AML-193 (cell line): ENCODE measurements around the gene ALKBH4.
"Not testable (repeated sequence)": the region's sequence is repeated elsewhere in the genome, so short reads cannot be mapped to it uniquely, and the experiment has no call there.

Source experiments
- DNase-seq, 2 experiments: peaks; one replicate each; lab custom pipeline; 2025; lab: John Stamatoyannopoulos, UW

Gene ALKBH4

GRCh38 chr7:102478314-102479208 is 13.9 kb upstream of the ALKBH4 start, which contains the start of gene POLR2J:
POLR2J (minus strand) TSS chr7:102478922; CDS start chr7:102478860, 62 bp downstream.
- DNase-seq = not testable (repeated sequence)

- not testable (repeated sequence) for DNase-seq
Observed at GRCh38 chr7:102474736-102475435, 10.2 kb upstream of the ALKBH4 start.

- DNase-seq = not testable (repeated sequence)
Observed at GRCh38 chr7:102474116-102474515, 9.5 kb upstream of the ALKBH4 start.

DNA sequence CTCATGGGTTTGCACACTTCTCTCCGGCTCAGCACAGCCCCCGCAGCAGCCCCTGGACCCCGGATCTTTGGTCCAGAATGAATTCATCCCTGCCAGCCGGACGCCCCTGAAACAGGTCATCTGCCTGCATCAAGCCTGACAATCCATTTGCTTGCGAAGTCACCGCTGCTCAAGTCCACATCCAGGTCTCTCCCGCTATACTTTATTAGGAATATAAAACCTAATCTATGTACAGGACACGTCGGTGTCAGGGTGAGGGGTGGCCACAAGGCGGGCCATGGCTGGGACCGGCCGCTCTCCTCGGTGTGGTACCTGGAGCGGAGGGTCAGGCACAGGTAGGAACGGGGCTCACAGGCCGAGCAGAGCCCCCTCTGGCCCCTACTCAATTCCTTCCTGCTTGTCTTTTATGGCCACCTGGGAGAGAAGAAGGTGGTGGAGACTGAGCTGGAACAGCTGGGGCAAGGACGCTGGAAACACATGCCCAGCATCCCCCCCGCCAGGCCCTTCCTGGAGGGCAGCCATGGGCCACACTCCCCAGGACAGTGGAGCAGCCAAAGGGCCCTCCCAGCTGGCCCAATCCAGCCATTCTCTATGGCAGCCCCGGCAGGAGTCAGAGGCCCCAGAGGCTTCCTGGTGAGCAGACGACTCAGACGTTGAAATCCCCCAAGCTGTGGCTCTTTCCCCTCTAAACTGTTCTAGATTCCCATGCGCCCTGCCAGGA is 8.8 kb upstream of the ALKBH4 start:
- no peak for DNase-seq

DNA sequence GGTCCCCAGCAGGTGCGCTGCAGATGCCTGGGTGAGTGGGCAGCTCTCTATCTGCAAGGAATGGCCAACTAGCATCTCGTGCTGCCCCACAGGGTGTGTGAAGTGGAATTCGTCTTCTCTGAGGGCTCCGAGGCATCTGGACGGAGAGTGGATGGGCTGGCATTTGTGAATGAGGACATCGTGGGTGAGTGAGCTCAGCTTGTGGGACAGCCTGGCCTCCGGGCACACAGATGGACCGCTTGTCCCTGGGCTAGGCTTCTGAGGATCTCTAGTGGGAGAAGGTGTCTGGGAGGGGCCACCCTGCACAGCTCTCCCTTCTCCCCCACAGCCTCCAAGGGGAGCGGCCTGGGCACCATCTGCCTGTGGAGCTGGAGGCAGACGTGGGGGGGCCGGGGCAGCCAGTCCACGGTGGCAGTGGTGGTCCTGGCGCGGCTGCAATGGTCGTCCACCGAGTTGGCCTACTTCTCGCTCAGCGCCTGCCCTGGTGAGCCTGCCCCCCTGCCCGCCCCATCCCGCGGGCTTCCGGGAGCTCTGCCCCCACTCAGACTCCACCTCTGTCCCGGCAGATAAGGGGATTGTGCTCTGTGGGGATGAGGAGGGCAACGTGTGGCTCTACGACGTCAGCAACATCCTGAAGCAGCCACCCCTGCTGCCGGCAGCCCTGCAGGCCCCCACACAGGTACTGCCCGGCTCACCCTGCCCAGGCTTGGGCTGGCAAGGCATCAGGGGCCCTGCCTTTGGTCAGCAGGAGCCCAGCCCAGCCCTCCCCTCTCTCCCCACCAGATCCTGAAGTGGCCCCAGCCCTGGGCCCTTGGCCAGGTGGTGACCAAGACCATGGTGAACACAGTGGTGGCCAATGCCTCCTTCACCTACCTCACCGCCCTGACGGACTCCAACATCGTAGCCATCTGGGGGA is 7.7 kb upstream of the ALKBH4 start:
- DNase-seq = no peak

GRCh38 chr7:102471791-102472125 is 7.1 kb upstream of the ALKBH4 start:
- no peak for DNase-seq

DNA sequence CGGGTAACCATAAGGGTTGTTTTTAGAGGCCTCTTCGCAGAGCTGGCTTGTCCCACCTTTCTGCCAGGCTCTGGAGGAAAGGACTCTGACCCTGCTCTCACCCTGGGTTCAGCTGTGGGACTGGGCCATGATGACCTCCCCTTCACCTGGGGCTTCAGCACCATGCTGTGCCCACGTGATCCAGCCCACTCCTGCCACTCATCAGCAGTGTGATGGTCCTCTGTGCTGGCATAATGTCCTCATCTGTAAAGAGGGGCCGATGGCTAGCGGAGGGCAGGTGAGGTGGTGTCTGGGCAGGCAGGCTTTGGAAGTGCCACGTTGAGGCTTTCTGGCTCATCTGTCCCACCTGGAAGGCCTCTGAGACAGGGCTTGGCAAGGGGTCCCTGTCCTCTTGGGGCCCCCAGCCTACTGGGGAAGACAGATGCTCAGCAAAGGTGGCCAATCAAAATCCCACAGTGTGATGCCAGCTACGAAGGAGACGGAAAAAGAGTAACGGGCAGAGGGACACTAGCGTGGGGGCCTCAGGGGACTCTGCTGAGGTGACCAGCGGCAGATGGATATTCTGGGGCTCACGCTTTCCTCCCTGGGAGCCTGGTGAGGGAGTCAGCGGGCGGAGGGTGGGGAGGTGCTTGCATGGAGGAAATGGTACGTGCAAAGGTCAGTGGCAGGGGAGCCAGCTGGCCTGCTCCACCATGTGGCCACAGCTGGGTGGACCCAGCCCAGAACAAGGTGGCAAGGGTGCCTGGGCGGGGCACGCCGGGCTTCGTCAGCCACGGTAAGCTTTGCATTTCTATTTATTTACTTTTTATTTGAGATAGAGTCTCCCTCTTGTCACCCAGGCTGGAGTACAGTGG is 5.5 kb upstream of the ALKBH4 start:
- no peak for DNase-seq

GRCh38 chr7:102469351-102469971 is 4.8 kb upstream of the ALKBH4 start:
- no peak for DNase-seq

GRCh38 chr7:102468478-102469350 is 4.1 kb upstream of the ALKBH4 start:
- no peak for DNase-seq

DNA sequence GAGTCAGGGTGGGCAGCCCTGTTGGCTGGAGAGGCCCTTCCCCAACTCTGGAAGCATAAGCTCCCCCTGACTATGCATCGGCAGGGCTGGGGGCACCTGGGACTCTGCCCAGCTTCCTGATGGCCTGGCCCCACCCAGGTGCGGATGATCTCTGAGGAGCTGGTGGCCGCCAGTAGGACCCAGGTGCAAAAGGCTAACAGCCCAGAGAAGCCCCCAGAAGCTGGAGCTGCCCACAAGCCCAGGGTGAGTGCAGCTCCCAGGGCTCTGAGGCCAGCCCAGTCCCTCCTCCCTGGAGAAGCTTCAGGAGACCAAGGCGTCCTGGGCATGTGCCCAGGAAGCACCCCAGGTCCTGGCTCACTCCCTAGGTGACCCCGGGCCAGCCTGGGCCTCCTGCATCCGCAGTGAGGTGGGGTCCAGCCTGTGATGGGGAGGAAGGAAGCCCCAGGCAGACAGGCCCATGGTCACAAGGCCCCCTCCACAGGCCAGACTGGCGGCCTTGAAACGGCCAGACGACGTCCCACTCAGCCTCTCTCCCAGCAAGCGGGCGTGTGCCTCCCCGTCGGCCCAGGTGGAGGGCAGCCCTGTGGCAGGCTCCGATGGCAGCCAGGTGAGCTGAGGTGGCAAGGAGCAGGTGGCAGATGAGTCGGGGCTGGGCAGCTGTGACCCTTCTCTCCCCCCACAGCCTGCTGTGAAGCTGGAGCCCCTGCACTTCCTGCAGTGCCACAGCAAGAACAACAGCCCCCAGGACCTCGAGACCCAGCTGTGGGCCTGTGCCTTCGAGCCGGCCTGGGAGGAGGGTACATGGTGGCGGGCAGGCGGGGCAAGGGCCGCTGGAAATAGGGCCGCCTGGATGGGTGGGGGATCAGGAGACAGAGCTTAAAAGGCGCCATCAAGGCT is 3.2 kb upstream of the ALKBH4 start:
- no peak for DNase-seq

DNA sequence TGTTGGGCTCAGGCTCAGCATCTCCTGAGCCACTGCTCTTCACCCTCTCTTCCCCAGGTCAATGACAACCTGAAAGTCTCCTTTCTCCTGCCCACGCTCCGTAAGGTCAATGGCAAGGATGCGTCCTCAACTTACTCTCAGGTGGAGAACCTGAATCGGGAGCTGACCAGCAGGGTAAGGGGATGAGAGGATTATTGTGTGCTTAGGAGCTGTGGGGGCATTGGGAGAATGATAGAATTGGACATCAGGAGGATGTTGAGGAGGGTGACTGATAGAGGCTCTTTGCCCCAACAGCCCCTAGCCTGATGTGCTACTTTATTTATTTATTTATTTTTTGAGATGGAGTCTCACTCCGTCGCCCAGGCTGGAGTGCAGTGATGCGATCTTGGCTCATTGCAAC is 1.4 kb upstream of the ALKBH4 start:
- DNase-seq = no peak

- DNase-seq = no peak
Observed at GRCh38 chr7:102463841-102464576, 654 bp downstream of the ALKBH4 start.

GRCh38 chr7:102460467-102460866 is 4.2 kb downstream of the ALKBH4 start:
- DNase-seq = no peak

- DNase-seq = no peak
Observed at GRCh38 chr7:102459221-102459844, 5.3 kb downstream of the ALKBH4 start.

- no peak for DNase-seq
Observed at GRCh38 chr7:102457352-102457924, 7.2 kb downstream of the ALKBH4 start.

GRCh38 chr7:102456327-102456726 is 8.3 kb downstream of the ALKBH4 start:
- no peak for DNase-seq
